ENCODE results near the gene CALM1.

Gene CALM1

GRCh38 chr14:90419200-90419599 lies 22.4 kb downstream of the CALM1 start:
- TF ChIP-seq, protein P1, sequence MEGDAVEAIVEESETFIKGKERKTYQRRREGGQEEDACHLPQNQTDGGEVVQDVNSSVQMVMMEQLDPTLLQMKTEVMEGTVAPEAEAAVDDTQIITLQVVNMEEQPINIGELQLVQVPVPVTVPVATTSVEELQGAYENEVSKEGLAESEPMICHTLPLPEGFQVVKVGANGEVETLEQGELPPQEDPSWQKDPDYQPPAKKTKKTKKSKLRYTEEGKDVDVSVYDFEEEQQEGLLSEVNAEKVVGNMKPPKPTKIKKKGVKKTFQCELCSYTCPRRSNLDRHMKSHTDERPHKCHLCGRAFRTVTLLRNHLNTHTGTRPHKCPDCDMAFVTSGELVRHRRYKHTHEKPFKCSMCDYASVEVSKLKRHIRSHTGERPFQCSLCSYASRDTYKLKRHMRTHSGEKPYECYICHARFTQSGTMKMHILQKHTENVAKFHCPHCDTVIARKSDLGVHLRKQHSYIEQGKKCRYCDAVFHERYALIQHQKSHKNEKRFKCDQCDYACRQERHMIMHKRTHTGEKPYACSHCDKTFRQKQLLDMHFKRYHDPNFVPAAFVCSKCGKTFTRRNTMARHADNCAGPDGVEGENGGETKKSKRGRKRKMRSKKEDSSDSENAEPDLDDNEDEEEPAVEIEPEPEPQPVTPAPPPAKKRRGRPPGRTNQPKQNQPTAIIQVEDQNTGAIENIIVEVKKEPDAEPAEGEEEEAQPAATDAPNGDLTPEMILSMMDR (IDR thresholded peaks at IDR 0.05; ENCODE audit: insufficient read depth, low read depth, low read length, missing control alignments): no peak
- no peak for DNase-seq (ENCODE audit: low read depth)

DNA sequence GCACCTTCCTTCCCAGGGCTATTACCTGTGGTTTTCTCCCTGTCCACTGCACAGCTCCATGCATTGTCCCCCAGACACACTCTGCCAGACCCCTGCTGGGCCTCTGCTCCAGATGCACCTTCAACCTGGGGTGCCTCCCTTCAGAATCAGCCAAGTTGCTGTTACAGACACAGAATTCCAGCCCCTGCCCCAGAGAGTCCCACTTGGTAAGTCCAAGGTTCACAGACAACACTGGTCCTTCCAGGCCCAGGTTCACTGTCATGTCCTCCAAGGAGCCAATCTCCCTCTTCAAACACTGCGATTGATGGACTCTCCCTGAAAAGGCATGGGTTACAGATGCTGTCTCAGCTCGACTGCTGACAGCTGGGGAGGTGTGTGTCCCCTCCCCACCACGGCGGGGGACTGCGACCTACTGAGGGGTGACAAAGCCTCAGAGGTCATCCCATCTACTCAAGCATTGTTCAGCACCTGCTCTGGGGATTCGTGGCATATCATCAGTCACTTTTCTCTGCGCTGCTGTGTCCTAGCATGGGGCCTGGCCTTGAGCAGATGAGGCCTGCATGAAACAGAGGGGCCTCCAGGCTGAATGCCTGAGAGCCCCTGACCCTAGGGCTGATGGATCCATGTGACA lies 24.3 kb downstream of the CALM1 start:
- no peak for DNase-seq (ENCODE audit: low read depth)
- TF ChIP-seq, protein P1 (IDR thresholded peaks at IDR 0.05; ENCODE audit: insufficient read depth, low read depth, low read length, missing control alignments): no peak
- no peak overlapping the region for H3K4me3 ChIP-seq (ENCODE audit: low read depth, low read length)

More at GRCh38 chr14:90419200-90419599, 22.4 kb downstream of the CALM1 start:
- no peak overlapping the region for H3K4me3 ChIP-seq (ENCODE audit: low read depth, low read length)

GRCh38 chr14:90421632-90422020 lies 24.8 kb downstream of the CALM1 start:
- no peak for DNase-seq (ENCODE audit: low read depth)
- H3K4me3 ChIP-seq (ENCODE audit: low read depth, low read length): no peak overlapping the region
- TF ChIP-seq, protein P1 (IDR thresholded peaks at IDR 0.05; ENCODE audit: insufficient read depth, low read depth, low read length, missing control alignments): no peak

GRCh38 chr14:90423166-90423565 lies 26.3 kb downstream of the CALM1 start:
- H3K4me3 ChIP-seq (ENCODE audit: low read depth, low read length): no peak overlapping the region
- DNase-seq (ENCODE audit: low read depth): no peak
- TF ChIP-seq, protein P1 (IDR thresholded peaks at IDR 0.05; ENCODE audit: insufficient read depth, low read depth, low read length, missing control alignments): no peak

- TF ChIP-seq, protein P1 (IDR thresholded peaks at IDR 0.05; ENCODE audit: insufficient read depth, low read depth, low read length, missing control alignments): no peak
- H3K4me3 ChIP-seq (ENCODE audit: low read depth, low read length): no peak overlapping the region
- no peak for DNase-seq (ENCODE audit: low read depth)
Measured at GRCh38 chr14:90424075-90424474, 27.2 kb downstream of the CALM1 start.

- DNase-seq (ENCODE audit: low read depth): no peak
- TF ChIP-seq, protein P1 (IDR thresholded peaks at IDR 0.05; ENCODE audit: insufficient read depth, low read depth, low read length, missing control alignments): no peak
- H3K4me3 ChIP-seq (ENCODE audit: low read depth, low read length): no peak overlapping the region
Measured at GRCh38 chr14:90424686-90425372, 28.0 kb downstream of the CALM1 start.
